ENCODE results near the gene BAHCC1. TPM values are rescaled to one million over a fixed set of nuclear protein-coding genes. Genes with fewer than 3 reads are reported as not detected.

The BAHCC1 gene
- polyA plus RNA-seq, 2 donors = 3.0 to 9.1 TPM

DNA sequence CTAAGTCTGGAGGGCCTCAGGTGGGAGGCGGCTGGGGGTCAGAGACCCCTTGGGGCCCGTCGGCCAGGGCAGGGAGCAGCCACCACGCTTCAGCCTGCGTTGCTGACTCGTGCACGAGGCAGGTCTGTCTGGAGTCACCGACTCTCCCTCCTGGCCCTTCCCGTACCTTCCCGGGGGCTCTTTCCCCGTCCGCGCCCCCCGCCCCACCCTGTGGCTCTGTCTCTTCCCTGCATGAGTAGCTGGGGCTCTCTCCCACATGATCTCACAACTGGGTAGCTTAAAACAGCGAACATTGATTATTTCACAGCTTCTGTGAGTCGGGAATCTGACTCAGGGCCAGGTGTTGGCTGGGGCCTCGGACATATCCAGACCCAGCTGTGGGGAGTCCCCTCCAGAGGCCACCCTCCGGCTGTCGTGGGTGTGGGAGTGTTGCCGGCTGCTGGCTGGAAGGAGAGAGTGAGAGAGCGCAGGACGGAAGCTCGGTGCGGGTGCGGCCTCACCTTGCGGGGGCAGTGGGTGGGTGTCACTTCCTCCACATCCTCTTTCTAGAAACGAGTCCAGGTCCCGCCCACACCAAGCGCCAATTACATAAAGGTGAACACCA is 17.3 kb downstream of the BAHCC1 start:
- WGBS, 2 donors = 22 to 43% methylated on average over 29 of the region's 29 CpGs
- Histone ChIP-seq H3K9me3 (ENCODE audit: control insufficient read depth in 2 of 2, insufficient read depth in 1 of 2, low read depth in 1 of 2, low read length in 1 of 2) (no peaks in the 10 kb centered on the region), H3K27ac (ENCODE audit: low read depth in 2 of 2, low read length in 1 of 2) (no peak overlapping the region), H3K36me3 (ENCODE audit: control insufficient read depth in 2 of 2, insufficient read depth in 2 of 2, low read length in 1 of 2) (no peaks in the 10 kb centered on the region), H3K4me1 (ENCODE audit: control insufficient read depth in 2 of 2, insufficient read depth in 2 of 2, low read length in 1 of 2) (peaks cover 7 to 24% of the 10 kb centered on the region in 2 donors), H3K4me3 (ENCODE audit: low read depth in 1 of 2, low read length in 2 of 2) (no peak overlapping the region), H3K27me3 (ENCODE audit: control insufficient read depth in 1 of 2, insufficient read depth in 2 of 2, low read length in 2 of 2) (no peaks in the 10 kb centered on the region)

DNA sequence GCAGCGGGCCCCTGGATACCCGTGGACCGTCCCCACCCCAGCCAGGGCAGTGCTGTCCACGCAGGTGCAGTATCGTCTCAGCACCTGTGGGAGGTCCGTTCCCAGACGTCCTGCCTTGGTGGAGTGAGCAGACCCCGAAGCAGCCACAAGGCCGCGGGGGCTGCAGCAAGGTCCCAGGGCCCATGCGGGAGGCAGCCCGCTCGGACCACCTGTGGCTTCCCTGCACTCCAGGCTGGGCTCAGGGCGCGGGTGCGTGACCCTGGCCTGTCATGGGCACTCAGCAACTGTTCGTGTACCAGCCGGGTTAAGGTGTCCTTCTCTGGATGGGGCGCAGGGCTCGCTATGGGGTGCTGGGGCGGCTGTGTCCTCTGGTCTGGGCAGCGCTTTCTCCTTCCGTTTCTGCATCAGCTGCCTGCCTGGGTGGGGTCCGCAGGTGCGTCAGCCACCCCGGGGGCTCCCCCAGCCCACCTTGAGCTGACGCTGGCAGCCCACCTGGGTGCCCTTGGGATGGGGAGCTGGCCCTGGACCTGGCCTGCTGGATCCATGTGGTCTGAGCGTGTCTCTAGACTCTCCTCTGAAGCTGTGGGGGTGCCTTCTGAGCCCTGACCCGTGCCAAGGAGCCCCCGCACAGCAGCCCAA is 18.4 kb downstream of the BAHCC1 start:
- Histone ChIP-seq H3K4me3 (ENCODE audit: low read depth in 1 of 2, low read length in 2 of 2) (no peak overlapping the region), H3K9me3 (ENCODE audit: control insufficient read depth in 2 of 2, insufficient read depth in 1 of 2, low read depth in 1 of 2, low read length in 1 of 2) (no peaks in the 10 kb centered on the region), H3K27ac (ENCODE audit: low read depth in 2 of 2, low read length in 1 of 2) (no peak overlapping the region), H3K27me3 (ENCODE audit: control insufficient read depth in 1 of 2, insufficient read depth in 2 of 2, low read length in 2 of 2) (no peaks in the 10 kb centered on the region), H3K4me1 (ENCODE audit: control insufficient read depth in 2 of 2, insufficient read depth in 2 of 2, low read length in 1 of 2) (peaks cover 7 to 34% of the 10 kb centered on the region in 2 donors), H3K36me3 (ENCODE audit: control insufficient read depth in 2 of 2, insufficient read depth in 2 of 2, low read length in 1 of 2) (no peaks in the 10 kb centered on the region)
- WGBS, 2 donors = 92% methylated on average over 30 of the region's 30 CpGs

DNA sequence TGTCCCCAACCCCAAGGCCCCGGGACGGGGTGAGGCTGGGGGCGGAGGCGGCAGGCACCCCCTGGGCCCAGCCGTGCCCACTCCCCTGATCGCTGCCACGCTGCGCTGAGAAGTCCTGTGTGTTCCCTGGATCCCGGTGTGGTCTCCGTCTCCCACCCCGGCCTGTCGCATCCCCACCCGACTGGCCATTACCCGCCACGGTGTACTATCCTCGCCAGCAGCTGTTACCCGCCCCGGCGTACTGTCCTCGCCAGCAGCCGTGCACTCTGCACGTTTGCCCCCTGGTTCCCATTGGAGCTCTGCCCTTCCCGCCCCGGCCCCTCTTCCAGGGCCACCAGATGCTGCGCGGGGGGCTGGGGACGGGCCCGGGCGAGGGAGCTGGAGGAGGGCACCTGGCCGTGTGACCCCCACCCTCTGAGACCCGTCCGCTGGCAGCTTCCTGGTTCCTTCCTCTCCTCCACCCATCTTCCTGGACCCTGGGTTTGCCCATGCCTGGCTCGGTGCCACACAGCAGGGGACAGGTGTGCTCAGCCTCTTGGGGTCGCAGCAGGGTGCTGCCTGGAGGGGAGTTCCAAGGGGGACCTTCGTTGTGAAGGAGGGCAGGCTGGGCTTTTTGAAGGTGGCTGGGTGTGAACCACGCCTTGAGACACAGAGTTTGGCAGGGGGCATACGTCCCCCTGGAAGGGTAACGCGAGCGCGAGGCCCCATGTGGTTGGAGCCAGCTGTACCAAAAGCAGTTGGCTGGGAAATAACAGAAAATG is 19.7 kb downstream of the BAHCC1 start:
- no peaks in the 10 kb centered on the region for H3K36me3 ChIP-seq (ENCODE audit: control insufficient read depth in 2 of 2, insufficient read depth in 2 of 2, low read length in 1 of 2)
- H3K9me3 ChIP-seq (ENCODE audit: control insufficient read depth in 2 of 2, insufficient read depth in 1 of 2, low read depth in 1 of 2, low read length in 1 of 2) = no peaks in the 10 kb centered on the region
- 80 to 86% methylated on average over 30 to 41 of the region's 41 CpGs for WGBS, 2 donors
- H3K27ac ChIP-seq (ENCODE audit: low read depth in 2 of 2, low read length in 1 of 2) = no peak overlapping the region
- H3K4me3 ChIP-seq (ENCODE audit: low read depth in 1 of 2, low read length in 2 of 2) = no peak overlapping the region
- no peaks in the 10 kb centered on the region for H3K27me3 ChIP-seq (ENCODE audit: control insufficient read depth in 1 of 2, insufficient read depth in 2 of 2, low read length in 2 of 2)
- H3K4me1 ChIP-seq (ENCODE audit: control insufficient read depth in 2 of 2, insufficient read depth in 2 of 2, low read length in 1 of 2) = peaks cover 9 to 46% of the 10 kb centered on the region in 2 donors

DNA sequence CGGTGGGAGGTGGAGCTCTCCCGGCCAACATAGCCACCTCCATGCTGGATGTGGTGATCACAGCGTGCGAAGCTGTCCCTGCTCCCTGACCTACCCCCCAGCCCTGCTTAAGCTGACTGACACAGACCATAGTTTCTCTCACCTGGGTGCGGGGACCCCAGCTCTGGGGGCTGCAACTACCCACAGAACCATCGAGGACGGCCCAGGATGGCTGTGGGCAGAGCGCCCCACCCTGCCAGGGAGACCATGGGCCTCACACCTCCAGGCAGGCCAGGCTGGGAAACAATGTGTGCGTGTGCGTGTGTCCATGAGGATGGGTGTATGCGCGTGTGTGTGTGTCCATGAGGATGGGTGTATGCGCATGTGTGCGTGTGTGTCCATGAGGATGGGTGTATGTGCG is 20.4 kb downstream of the BAHCC1 start:
- Histone ChIP-seq H3K4me1 (ENCODE audit: control insufficient read depth in 2 of 2, insufficient read depth in 2 of 2, low read length in 1 of 2) (peaks cover 12 to 53% of the 10 kb centered on the region in 2 donors), H3K9me3 (ENCODE audit: control insufficient read depth in 2 of 2, insufficient read depth in 1 of 2, low read depth in 1 of 2, low read length in 1 of 2) (no peaks in the 10 kb centered on the region), H3K36me3 (ENCODE audit: control insufficient read depth in 2 of 2, insufficient read depth in 2 of 2, low read length in 1 of 2) (no peaks in the 10 kb centered on the region), H3K27me3 (ENCODE audit: control insufficient read depth in 1 of 2, insufficient read depth in 2 of 2, low read length in 2 of 2) (no peaks in the 10 kb centered on the region), H3K27ac (ENCODE audit: low read depth in 2 of 2, low read length in 1 of 2) (no peak overlapping the region), H3K4me3 (ENCODE audit: low read depth in 1 of 2, low read length in 2 of 2) (no peak overlapping the region)
- 96% methylated on average over 15 of the region's 15 CpGs for WGBS, 2 donors

DNA sequence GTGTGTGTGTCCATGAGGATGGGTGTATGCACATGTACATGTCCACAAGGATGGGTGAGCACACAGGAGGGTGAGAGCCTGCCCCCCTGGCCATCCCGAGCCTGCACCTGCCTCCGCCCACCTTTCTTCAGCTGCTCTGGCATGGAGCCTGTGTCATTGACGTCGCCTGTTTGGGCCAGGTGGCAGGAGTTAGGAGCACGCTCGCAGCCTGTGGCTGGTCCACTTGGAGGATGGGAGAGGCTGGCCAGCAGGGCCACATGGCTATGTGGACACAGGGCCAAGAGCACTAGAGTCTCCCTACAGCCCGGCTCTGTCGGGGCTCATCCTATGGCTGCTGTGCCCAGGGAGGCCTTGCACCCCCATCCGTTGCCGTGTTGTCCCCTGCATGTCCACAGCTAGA is 21.4 kb downstream of the BAHCC1 start:
- Histone ChIP-seq H3K27me3 (ENCODE audit: control insufficient read depth in 1 of 2, insufficient read depth in 2 of 2, low read length in 2 of 2) (no peaks in the 10 kb centered on the region), H3K4me3 (ENCODE audit: low read depth in 1 of 2, low read length in 2 of 2) (no peak overlapping the region), H3K36me3 (ENCODE audit: control insufficient read depth in 2 of 2, insufficient read depth in 2 of 2, low read length in 1 of 2) (no peaks in the 10 kb centered on the region), H3K4me1 (ENCODE audit: control insufficient read depth in 2 of 2, insufficient read depth in 2 of 2, low read length in 1 of 2) (peaks cover 14 to 58% of the 10 kb centered on the region in 2 donors), H3K27ac (ENCODE audit: low read depth in 2 of 2, low read length in 1 of 2) (peak overlapping the region; percentile 75 to 80), H3K9me3 (ENCODE audit: control insufficient read depth in 2 of 2, insufficient read depth in 1 of 2, low read depth in 1 of 2, low read length in 1 of 2) (no peaks in the 10 kb centered on the region)
- 64 to 68% methylated on average over 10 of the region's 10 CpGs for WGBS, 2 donors

DNA sequence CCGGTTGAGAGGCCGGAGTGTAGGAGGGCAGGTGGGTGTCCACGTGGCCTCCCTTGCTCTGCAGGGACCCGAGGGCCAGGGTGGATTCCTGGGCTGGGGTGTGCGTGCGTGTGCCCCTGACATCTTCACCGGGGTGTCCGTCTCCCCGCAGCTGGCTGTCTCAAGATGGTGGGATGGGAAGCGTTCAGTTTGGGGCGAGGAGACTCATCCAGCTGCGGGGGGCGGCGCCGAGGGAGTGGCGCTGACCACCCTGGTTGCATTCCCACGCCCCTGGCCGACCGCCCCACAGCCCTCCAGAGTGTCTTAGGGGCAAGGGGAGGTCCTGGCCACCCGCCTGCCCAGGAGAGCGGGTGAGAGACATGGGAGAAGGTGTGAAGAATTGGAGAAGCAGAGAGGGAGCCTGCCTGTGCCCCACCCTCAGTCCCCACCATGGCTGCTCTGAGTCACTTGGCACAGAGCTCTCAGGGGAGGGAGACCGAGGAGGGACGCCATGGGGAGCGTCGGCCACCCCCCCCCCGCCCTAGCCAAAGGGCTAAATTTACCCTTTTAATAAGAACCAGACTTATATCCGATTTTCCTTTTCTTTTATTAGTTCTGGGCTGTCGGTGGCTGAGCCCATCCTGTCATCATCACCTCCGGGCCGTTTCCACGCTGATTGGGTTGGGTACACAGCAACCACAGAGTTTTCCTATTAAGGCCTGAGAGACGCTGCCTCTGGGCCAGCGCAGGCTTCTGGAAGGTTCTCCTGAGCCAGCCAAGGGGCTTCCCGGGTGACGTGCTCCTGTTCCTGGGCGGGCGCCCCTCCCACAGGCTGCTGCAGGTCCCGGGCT is 22.0 kb downstream of the BAHCC1 start:
- Histone ChIP-seq H3K27ac (ENCODE audit: low read depth in 2 of 2, low read length in 1 of 2) (peak overlapping the region; percentile 80 to 81), H3K36me3 (ENCODE audit: control insufficient read depth in 2 of 2, insufficient read depth in 2 of 2, low read length in 1 of 2) (no peaks in the 10 kb centered on the region), H3K27me3 (ENCODE audit: control insufficient read depth in 1 of 2, insufficient read depth in 2 of 2, low read length in 2 of 2) (no peaks in the 10 kb centered on the region), H3K4me1 (ENCODE audit: control insufficient read depth in 2 of 2, insufficient read depth in 2 of 2, low read length in 1 of 2) (peaks cover 17 to 60% of the 10 kb centered on the region in 2 donors), H3K9me3 (ENCODE audit: control insufficient read depth in 2 of 2, insufficient read depth in 1 of 2, low read depth in 1 of 2, low read length in 1 of 2) (no peaks in the 10 kb centered on the region), H3K4me3 (ENCODE audit: low read depth in 1 of 2, low read length in 2 of 2) (no peak overlapping the region)
- WGBS, 2 donors = 49 to 73% methylated on average over 37 to 38 of the region's 38 CpGs

DNA sequence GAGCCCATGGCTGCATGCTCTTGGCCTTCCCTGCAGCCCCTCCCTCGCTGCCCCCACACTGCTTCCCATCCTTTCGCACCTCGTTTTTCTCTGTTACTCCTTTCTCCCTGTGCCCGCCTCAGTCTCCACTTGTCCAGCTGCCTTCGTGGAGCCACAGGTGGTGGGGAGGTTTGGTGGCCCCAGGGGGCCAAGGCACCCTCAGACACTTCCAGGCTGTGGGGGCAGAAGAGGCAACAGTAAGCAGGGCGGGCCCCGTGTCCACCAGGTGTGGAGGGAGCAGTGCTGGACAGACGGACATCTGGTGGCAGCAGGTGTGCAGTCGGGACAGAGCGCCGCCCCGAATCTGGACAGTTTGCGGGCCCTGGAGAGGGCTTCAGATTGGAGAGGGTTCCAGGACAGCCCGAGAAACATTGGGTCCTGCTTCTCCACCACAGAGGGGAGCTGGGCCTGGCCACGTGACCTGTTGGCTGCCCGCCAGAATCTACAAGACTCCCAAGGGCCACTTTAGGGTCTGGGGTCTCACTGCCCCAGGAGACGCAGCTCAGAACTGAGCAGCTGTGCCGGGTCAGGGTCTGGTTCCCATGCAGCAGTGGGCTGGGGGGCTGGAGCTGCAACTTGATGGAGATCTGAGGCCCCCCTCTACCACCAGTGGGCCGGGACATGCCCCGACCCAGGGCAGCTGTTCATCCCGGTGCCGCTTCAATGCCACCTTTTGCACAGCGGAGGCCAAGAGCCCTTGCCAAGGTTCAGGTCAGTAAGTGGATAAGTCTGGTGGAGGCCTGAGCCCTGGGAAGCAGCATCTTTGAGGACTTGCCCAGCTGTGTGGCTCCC is 22.8 kb downstream of the BAHCC1 start:
- H3K27me3 ChIP-seq (ENCODE audit: control insufficient read depth in 1 of 2, insufficient read depth in 2 of 2, low read length in 2 of 2) = no peaks in the 10 kb centered on the region
- H3K9me3 ChIP-seq (ENCODE audit: control insufficient read depth in 2 of 2, insufficient read depth in 1 of 2, low read depth in 1 of 2, low read length in 1 of 2) = no peaks in the 10 kb centered on the region
- H3K36me3 ChIP-seq (ENCODE audit: control insufficient read depth in 2 of 2, insufficient read depth in 2 of 2, low read length in 1 of 2) = no peaks in the 10 kb centered on the region
- H3K4me1 ChIP-seq (ENCODE audit: control insufficient read depth in 2 of 2, insufficient read depth in 2 of 2, low read length in 1 of 2) = peaks cover 24 to 59% of the 10 kb centered on the region in 2 donors
- no peak overlapping the region for H3K4me3 ChIP-seq (ENCODE audit: low read depth in 1 of 2, low read length in 2 of 2)
- peak overlapping the region; percentile 80 to 81 for H3K27ac ChIP-seq (ENCODE audit: low read depth in 2 of 2, low read length in 1 of 2)
- WGBS, 2 donors = 59 to 68% methylated on average over 23 of the region's 23 CpGs

DNA sequence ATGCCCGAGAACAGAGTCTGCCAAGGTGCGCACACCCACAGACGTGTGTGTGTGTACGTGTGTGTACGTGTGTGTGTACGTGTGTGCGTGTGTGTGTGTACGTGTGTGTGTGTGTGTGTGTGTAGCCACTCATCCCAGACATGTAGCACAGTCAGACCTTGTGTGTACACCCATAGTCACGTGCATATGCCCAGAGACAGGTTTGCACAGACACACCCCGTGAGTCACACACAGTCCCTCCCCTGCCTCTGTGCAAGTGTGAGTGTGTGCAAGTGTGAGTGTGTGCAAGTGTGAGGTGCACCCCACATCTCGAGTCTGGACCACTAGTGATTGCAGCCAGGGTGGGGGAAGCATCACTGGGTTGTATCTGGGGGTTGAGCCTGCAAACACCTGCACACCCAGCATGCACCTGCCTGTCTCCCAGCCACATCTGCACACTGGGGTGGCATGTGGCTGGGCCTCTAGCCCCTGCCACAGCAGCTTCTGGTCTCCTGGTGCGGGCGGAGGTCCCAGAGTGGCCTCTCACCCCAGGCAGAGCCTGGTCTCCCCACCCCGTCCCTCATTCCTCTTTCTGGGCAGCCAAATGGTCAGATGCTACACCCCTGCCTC is 23.6 kb downstream of the BAHCC1 start:
- Histone ChIP-seq H3K9me3 (ENCODE audit: control insufficient read depth in 2 of 2, insufficient read depth in 1 of 2, low read depth in 1 of 2, low read length in 1 of 2) (no peaks in the 10 kb centered on the region), H3K4me1 (ENCODE audit: control insufficient read depth in 2 of 2, insufficient read depth in 2 of 2, low read length in 1 of 2) (peaks cover 28 to 62% of the 10 kb centered on the region in 2 donors), H3K27ac (ENCODE audit: low read depth in 2 of 2, low read length in 1 of 2) (peak overlapping the region; percentile 81), H3K4me3 (ENCODE audit: low read depth in 1 of 2, low read length in 2 of 2) (peak overlapping the region in 1 of 2 donors; percentile 10), H3K36me3 (ENCODE audit: control insufficient read depth in 2 of 2, insufficient read depth in 2 of 2, low read length in 1 of 2) (no peaks in the 10 kb centered on the region), H3K27me3 (ENCODE audit: control insufficient read depth in 1 of 2, insufficient read depth in 2 of 2, low read length in 2 of 2) (no peaks in the 10 kb centered on the region)
- WGBS, 2 donors = 36 to 47% methylated on average over 14 of the region's 14 CpGs
